Pancreas (tissue), 10 donors: Measurements from ENCODE around the gene PCGF1. TPM values are rescaled to one million over a fixed set of nuclear protein-coding genes. Genes with fewer than 3 reads are reported as not detected.
"Not testable (repeated sequence)": the region's sequence is repeated elsewhere in the genome, so short reads cannot be mapped to it uniquely, and the experiment has no call there.

Source experiments
- ATAC-seq, 4 donors: fragments of 200-7000 bp; cut with Tn5 transposase; one replicate each; pipeline versions ENCODE4 v1.8.0 to v1.9.1; 2020; ENCODE audit warnings: mild to moderate bottlenecking in 4 of 4, moderate library complexity in 4 of 4
- DNase-seq, 6 donors: peaks; one replicate each; pipeline ENCODE4 v3.0.0-alpha.2; 2020
- FAIRE-seq: peaks from 2 replicates; lab custom pipeline; 2012; peaks lifted over from hg19 to GRCh38; lab: Jason Lieb, UNC
- H3K27ac ChIP-seq, 4 donors: fragments of 200-600 bp; sonication (generic); 1 replicate in 3 of 4; 2 replicates in 1 of 4; pipeline versions ENCODE4 v1.5.0 to v1.8.0; 2020
- H3K27me3 ChIP-seq, 4 donors: fragments of 200-600 bp; one replicate each; pipeline ENCODE4 v1.8.0; 2021
- H3K36me3 ChIP-seq, 3 donors: fragments of 200-600 bp; sonication (generic) in 1 of 3; one replicate each; pipeline versions ENCODE4 v1.5.0 to v1.8.0; 2020 to 2021
- H3K4me1 ChIP-seq, 3 donors: fragments of 200-600 bp; one replicate each; pipeline ENCODE4 v1.8.0; 2021
- H3K4me3 ChIP-seq, 4 donors: fragments of 200-600 bp; sonication (generic) in 2 of 4; one replicate each; pipeline versions ENCODE4 v1.5.0 to v1.8.0; 2020 to 2021
- H3K9me3 ChIP-seq, 4 donors: fragments of 200-600 bp; one replicate each; pipeline ENCODE4 v1.8.0; 2021
- WGBS, 2 donors: extraction: QIAGEN DNeasy Blood & Tissue Kit; methylation state at CpG; one replicate each; pipeline ENCODE4 v1.1.7; 2013; 5-methylcytosine and 5-hydroxymethylcytosine counted together
- intact Hi-C, 3 donors: fragments of 100-400 bp; cut with DNase I; formaldehyde crosslinking; loops; one replicate each; pipeline versions ENCODE4 v1.11.1 to v1.14.2; 2022
- polyA plus RNA-seq, 2 donors: library from polyadenylated mRNA; stranded (reverse); fragments of 200-250 nt; gene quantifications; one replicate each; pipeline ENCODE4 v1.2.3, GENCODE V29; 2013
- total RNA-seq, 6 donors: library from RNA; stranded (reverse); fragmentation: NEBNext Ultra II Directional in 4 of 6; extraction: Animal tissue kit (Norgen Biotek cat#: 25700) in 4 of 6; gene quantifications; one replicate each; pipeline versions ENCODE4 v1.2.1 to v1.2.4, GENCODE V29; 2021 to 2023
- TF ChIP-seq, protein P1 (sequence below), 4 donors: fragments of 200-600 bp; sonication (generic) in 3 of 4; IDR thresholded peaks; one replicate each; pipeline versions ENCODE4 v1.5.0 to v1.8.0; 2021; ENCODE audit warnings: antibody characterized with exemption in 4 of 4
- donor health status: healthy with polysubstance abuse.
- donor health status: DM: no; HTN: no; CAD: no; lungs with moderate emphysema.
- donor health status: DM: no; HTN: no; CAD: no.
- donor health status: control.
- donor health status: control.
- donor health status: Bipolar disorder and iron deficiency.
- donor health status: DM: yes; HTN: yes; CAD: no.
- donor health status: DM: no; HTN: no; CAD: no.
- donor health status: DM: no; HTN: no; CAD: no.
- donor health status: DM: yes; HTN: yes; CAD: no.

The PCGF1 gene
- total and polyA plus RNA-seq, 8 donors = 8.8 to 16.4 (median 12.4) TPM

DNA sequence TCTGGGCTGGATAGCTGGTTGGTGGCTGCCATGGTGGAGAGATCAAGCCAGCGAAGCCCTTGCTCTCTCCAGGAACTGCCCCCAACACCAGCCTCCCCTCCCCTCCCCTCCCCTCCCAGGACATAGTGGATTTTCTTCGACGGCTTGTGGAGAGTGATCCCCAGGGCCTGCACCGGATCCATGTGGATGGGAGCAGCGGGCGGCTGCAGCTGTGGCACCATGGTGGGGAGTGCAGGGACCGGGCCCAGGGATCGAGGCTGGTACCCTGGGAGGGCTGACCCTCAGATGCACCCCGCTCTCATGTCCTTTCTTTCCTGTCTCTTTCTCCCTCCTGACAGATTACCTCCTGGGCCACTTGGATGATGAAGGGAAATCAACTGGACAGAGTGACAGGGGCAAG, 17.6 kb downstream of the PCGF1 start:
- Histone ChIP-seq H3K4me1 (no peaks in the 10 kb centered on the region), H3K27me3 (no peaks in the 10 kb centered on the region), H3K9me3 (no peaks in the 10 kb centered on the region), H3K4me3 (no peak overlapping the region), H3K36me3 (peaks cover 0 to 24% (median 14%) of the 10 kb centered on the region in 3 donors), H3K27ac (no peak overlapping the region)
- WGBS, 2 donors = 94 to 100% methylated on average over 6 to 9 of the region's 9 CpGs
- DNase-seq = no peak
- ATAC-seq = no peak
- TF ChIP-seq, protein P1, sequence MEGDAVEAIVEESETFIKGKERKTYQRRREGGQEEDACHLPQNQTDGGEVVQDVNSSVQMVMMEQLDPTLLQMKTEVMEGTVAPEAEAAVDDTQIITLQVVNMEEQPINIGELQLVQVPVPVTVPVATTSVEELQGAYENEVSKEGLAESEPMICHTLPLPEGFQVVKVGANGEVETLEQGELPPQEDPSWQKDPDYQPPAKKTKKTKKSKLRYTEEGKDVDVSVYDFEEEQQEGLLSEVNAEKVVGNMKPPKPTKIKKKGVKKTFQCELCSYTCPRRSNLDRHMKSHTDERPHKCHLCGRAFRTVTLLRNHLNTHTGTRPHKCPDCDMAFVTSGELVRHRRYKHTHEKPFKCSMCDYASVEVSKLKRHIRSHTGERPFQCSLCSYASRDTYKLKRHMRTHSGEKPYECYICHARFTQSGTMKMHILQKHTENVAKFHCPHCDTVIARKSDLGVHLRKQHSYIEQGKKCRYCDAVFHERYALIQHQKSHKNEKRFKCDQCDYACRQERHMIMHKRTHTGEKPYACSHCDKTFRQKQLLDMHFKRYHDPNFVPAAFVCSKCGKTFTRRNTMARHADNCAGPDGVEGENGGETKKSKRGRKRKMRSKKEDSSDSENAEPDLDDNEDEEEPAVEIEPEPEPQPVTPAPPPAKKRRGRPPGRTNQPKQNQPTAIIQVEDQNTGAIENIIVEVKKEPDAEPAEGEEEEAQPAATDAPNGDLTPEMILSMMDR (IDR thresholded peaks at IDR 0.05) = no peak
- intact Hi-C loops = no loop called here
- FAIRE-seq = no peak

DNA sequence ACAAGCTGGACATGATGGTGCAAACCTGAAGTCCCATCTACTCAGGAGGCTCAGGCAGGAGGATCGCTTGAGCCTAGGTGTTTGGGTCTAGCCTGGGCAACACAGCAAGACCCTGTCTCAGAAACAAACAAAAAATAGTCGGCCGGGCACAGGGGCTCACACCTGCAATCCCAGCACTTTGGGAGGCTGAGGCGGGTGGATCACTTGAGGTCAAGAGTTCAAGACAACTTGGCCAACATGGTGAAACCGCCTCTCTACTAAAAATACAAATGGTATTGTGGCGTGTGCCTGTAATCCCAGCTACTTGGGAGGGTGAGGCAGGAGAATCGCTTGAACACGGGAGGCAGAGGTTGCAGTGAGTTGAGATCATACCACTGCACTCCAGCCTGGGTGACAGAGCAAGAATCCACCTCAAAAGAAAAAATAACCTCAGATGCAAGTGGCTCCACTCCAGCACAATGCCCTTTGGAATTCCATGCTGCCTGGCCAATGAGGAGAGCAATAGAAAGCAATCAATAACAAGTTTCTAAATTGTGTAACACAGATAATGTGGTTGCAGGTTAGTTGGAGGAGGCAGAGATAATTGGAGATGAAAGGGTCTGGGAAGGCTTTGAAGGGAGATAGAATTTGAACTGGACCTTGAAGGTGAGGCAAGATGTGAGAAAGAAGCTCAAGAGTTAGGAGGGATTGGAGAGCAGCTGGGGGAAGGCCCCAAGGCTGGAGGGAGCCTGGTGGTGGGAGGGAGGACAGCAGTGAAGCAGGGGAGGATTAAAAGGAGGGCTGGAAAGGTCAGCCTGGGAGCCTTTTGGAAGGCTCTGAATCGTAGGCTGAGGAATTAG, 18.6 kb downstream of the PCGF1 start:
- Histone ChIP-seq H3K27me3 (no peaks in the 10 kb centered on the region), H3K9me3 (no peaks in the 10 kb centered on the region), H3K36me3 (peaks cover 0 to 24% (median 14%) of the 10 kb centered on the region in 3 donors), H3K27ac (no peak overlapping the region), H3K4me1 (peaks cover 0 to 2% (median 0%) of the 10 kb centered on the region in 3 donors), H3K4me3 (no peak overlapping the region)
- ATAC-seq (no peak), FAIRE-seq (no peak), DNase-seq (no peak)
- intact Hi-C loops = no loop called here
- 83 to 90% methylated on average over 9 of the region's 9 CpGs for WGBS, 2 donors
- TF ChIP-seq, protein P1 (IDR thresholded peaks at IDR 0.05) = no peak

DNA sequence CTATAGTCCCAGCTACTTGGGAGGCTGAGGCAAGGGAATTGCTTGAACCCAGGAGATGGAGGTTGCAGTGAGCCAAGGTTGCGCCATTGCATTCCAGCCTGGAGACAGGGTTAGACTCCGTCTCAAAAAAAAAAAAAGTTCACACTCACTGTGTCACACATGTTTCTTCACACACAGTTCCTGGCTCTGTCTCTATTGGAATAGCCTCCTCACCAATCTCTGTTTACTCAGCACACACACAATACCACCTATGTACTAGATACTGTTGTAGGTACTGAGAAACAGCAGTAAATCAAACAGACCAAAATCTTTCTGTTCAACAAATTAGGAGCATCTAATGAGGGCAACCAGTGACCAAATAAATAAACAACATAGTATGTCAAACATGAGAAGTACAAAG, 21.4 kb downstream of the PCGF1 start:
- Histone ChIP-seq H3K4me3 (no peak overlapping the region), H3K4me1 (peaks cover 5 to 13% (median 5%) of the 10 kb centered on the region in 3 donors), H3K27ac (no peak overlapping the region), H3K36me3 (peaks cover 0 to 10% (median 7%) of the 10 kb centered on the region in 3 donors), H3K27me3 (no peaks in the 10 kb centered on the region), H3K9me3 (no peaks in the 10 kb centered on the region)
- intact Hi-C loops = no loop called here
- no peak for FAIRE-seq
- no peak for ATAC-seq
- no peak for DNase-seq
- TF ChIP-seq, protein P1 (IDR thresholded peaks at IDR 0.05) = no peak
- 73 to 81% methylated on average over 2 of the region's 2 CpGs for WGBS, 2 donors

DNA sequence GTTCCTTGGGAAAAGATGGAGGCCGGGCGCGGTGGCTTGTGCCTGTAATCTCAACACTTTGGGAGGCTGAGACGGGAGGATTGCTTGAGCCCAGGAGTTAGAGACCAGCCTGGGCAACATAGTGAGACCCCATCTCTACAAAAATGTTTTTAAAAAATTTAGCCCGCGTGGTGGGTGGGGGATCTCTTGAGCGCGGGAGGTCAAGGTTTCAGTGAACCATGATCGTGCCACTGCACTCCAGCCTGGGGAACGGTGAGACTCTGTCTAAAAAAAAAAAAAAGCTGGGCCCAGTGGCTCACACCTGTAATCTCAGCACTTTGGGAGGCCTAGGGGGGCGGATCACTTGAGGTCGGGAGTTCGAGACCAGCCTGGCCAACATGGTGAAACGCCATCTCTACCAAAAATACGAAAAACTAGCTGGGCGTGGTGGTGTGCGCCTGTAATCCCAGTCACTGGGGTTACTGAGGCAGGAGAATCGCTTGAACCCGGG, 23.8 kb downstream of the PCGF1 start:
- H3K27me3 ChIP-seq, ATAC-seq, H3K9me3 ChIP-seq, DNase-seq, H3K36me3 ChIP-seq, FAIRE-seq, H3K27ac ChIP-seq: not testable (repeated sequence)
- Histone ChIP-seq H3K4me3 (peak overlapping the region; percentile 58 to 94 (median 78)), H3K4me1 (peaks cover 5 to 18% (median 11%) of the 10 kb centered on the region in 3 donors)
- 65 to 72% methylated on average over 19 of the region's 19 CpGs for WGBS, 2 donors
- intact Hi-C loops = loop anchor here in 1 of 3 donors (5.0 kb wide), 1 partner anchor 104 kb away; no protein-coding TSS in a partner anchor

DNA sequence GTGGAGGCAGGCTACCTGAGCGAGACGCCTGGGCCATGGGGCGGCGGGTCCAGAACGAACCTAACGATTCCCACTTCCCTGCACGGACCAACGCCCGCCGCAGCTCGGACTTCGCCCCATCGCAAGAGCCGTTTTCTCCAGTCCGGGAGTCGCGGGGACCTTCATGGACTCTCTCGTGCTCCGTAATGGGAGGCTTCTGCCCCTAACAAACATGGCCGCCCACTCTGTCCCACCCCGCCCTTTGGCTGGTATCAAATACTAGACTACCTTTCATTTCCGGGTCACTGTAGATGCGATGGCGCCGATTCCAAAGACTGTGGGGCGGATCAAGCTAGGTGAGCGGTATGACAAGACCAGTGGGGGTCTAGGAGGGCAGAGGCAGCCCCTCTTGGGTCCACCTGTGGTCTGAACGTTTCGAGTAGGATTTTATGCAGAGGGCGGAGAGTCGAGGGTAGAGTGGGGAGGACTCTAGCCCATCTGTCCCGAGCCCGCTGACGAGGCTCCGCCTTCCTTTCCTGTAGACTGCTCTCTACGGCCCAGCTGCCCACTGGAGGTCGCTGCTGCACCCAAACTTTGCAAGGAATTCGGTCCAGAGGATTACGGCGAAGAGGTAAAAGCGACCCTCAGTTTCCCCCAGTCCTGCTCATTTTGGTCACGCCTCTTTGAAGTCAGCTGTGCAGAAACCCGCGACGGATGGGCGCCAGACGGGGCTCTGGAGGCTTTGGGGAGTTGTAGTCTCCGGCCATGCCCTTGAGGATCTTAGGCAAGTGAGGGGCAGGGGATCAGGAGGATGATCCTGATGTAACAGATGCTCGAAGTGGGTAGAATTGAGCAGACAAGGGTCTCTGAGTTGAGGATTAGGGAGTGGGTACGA, 24.5 kb downstream of the PCGF1 start, which contains the start of the genes CCDC142 and TTC31:
Gene CCDC142 (minus strand): TSS at position 198 of the 874 bp plus-strand sequence. CDS start 161 bp downstream, at position 37.
Gene TTC31 (plus strand): TSS at position 281 of the 874 bp plus-strand sequence. CDS start 15 bp downstream, at position 296.
- ATAC-seq (peak; percentile 96 to 99 (median 98)), FAIRE-seq (peak; percentile 43), DNase-seq (peak; percentile 92 to 97 (median 96))
- H3K4me3 ChIP-seq = peak within 1 kb of the TSS; percentile 58 to 94 (median 78)
- H3K27me3 ChIP-seq = no peaks in the 10 kb centered on the region
- H3K4me1 ChIP-seq = peaks cover 5 to 18% (median 11%) of the 10 kb centered on the region in 3 donors
- TF ChIP-seq, protein P1 (IDR thresholded peaks at IDR 0.05) = peak; percentile 70 to 83 (median 73)
- no peaks in the 10 kb centered on the region for H3K36me3 ChIP-seq
- peak within 1 kb of the TSS; percentile 46 to 87 (median 72) for H3K27ac ChIP-seq
- 0 to 1% methylated on average over 48 to 50 of the region's 50 CpGs for WGBS, 2 donors
- intact Hi-C loops = loop anchor here in 1 of 3 donors (5.0 kb wide), 1 partner anchor 104 kb away; no protein-coding TSS in a partner anchor
- no peaks in the 10 kb centered on the region for H3K9me3 ChIP-seq
